ENCODE measurements around the gene DNAH14.

DNA sequence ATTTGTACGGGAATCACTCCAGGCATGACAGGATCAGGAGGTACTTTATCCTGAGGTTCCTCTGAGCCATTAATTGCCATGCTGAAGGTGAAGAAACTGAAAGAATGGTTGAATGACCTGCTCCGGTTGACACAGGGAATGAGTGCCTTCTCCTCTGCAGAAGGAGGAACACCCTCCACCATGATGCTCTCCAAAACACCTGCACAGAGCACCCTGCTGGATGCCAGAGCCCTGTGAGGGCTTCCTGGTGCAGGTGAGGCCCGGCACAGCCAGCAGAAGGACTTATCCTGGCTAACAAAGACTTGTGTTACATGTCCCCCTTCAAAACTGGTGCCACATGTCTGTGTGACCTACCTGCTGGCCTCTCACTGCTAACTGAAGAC, 512.6 kb downstream of the DNAH14 start:
- TF ChIP-seq, protein P1, sequence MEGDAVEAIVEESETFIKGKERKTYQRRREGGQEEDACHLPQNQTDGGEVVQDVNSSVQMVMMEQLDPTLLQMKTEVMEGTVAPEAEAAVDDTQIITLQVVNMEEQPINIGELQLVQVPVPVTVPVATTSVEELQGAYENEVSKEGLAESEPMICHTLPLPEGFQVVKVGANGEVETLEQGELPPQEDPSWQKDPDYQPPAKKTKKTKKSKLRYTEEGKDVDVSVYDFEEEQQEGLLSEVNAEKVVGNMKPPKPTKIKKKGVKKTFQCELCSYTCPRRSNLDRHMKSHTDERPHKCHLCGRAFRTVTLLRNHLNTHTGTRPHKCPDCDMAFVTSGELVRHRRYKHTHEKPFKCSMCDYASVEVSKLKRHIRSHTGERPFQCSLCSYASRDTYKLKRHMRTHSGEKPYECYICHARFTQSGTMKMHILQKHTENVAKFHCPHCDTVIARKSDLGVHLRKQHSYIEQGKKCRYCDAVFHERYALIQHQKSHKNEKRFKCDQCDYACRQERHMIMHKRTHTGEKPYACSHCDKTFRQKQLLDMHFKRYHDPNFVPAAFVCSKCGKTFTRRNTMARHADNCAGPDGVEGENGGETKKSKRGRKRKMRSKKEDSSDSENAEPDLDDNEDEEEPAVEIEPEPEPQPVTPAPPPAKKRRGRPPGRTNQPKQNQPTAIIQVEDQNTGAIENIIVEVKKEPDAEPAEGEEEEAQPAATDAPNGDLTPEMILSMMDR (conservative IDR thresholded peaks at IDR 0.05; ENCODE audit: low read depth in 2 of 2), result no peak
- TF ChIP-seq EZH2 (IDR thresholded peaks at IDR 0.05; ENCODE audit: low read depth, unreplicated experiment) (no peak), POLR2AphosphoS5 (IDR thresholded peaks at IDR 0.05; ENCODE audit: low read depth) (no peak), ZNF331 (CRISPR knock-in tag; IDR thresholded peaks at IDR 0.05; ENCODE audit: low read depth) (no peak)
- TF ChIP-seq, protein P2, sequence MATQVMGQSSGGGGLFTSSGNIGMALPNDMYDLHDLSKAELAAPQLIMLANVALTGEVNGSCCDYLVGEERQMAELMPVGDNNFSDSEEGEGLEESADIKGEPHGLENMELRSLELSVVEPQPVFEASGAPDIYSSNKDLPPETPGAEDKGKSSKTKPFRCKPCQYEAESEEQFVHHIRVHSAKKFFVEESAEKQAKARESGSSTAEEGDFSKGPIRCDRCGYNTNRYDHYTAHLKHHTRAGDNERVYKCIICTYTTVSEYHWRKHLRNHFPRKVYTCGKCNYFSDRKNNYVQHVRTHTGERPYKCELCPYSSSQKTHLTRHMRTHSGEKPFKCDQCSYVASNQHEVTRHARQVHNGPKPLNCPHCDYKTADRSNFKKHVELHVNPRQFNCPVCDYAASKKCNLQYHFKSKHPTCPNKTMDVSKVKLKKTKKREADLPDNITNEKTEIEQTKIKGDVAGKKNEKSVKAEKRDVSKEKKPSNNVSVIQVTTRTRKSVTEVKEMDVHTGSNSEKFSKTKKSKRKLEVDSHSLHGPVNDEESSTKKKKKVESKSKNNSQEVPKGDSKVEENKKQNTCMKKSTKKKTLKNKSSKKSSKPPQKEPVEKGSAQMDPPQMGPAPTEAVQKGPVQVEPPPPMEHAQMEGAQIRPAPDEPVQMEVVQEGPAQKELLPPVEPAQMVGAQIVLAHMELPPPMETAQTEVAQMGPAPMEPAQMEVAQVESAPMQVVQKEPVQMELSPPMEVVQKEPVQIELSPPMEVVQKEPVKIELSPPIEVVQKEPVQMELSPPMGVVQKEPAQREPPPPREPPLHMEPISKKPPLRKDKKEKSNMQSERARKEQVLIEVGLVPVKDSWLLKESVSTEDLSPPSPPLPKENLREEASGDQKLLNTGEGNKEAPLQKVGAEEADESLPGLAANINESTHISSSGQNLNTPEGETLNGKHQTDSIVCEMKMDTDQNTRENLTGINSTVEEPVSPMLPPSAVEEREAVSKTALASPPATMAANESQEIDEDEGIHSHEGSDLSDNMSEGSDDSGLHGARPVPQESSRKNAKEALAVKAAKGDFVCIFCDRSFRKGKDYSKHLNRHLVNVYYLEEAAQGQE (IDR thresholded peaks at IDR 0.05; ENCODE audit: unreplicated experiment), result no peak

Measured in GM23338 (cell line).